Measurements from ENCODE around the gene PLA2G2F.

PLA2G2F gene

DNA sequence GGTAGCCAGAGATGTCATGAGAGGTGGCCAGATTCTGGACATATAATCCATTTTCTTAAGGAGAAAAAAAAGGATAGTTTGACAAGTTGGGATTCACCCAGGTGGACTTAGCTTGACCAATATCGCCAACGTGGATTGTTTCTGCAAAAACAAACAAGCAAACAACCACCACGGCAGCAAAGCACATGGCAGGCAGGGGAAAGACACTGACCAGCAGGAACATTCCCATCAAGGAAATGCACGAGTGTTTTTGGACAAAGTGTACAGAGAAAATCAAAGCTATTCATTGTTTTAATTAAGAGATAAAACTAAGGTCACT, 56.3 kb downstream of the PLA2G2F start:
- ChIA-PET POLR2A (no interaction called here), CTCF (interaction anchor here (0.6 to 3.2 kb wide), 16 partner anchors 10 to 312 kb away, joined by 3 to 11 read pairs (median 4); no protein-coding TSS in a partner anchor)
- H3K27ac ChIP-seq (ENCODE audit: insufficient read depth in 1 of 2, low read depth in 1 of 2, low read length in 2 of 2, poor library complexity in 1 of 2, severe bottlenecking in 2 of 2), result no peak overlapping the region
- H3K9me3 ChIP-seq (ENCODE audit: control extremely low read depth in 1 of 5, control insufficient read depth in 4 of 5, insufficient read depth in 2 of 5, low read depth in 1 of 5, low read length in 4 of 5), result no peaks in the 10 kb centered on the region
- DNase-seq, result no peak
- H3K4me1 ChIP-seq (ENCODE audit: control extremely low read depth in 1 of 4, control insufficient read depth in 4 of 4, insufficient read depth in 4 of 4, low read length in 3 of 4), result no peaks in the 10 kb centered on the region
- peaks cover 0 to 77% (median 21%) of the 10 kb centered on the region in 5 experiments for H3K27me3 ChIP-seq (replicated peaks in 2 of 5; ENCODE audit: control insufficient read depth in 4 of 5, insufficient read depth in 5 of 5, low read length in 4 of 5)
- WGBS (ENCODE audit: insufficient coverage), result 89% methylated on average over 3 of the region's 4 CpGs
- H3K4me3 ChIP-seq (ENCODE audit: control insufficient read depth in 1 of 7, extremely low read depth in 1 of 7, insufficient read depth in 4 of 7, low read depth in 2 of 7, low read length in 6 of 7), result no peak overlapping the region
- no peaks in the 10 kb centered on the region for H3K36me3 ChIP-seq (ENCODE audit: control insufficient read depth in 4 of 4, insufficient read depth in 4 of 4, low read length in 3 of 4)

DNA sequence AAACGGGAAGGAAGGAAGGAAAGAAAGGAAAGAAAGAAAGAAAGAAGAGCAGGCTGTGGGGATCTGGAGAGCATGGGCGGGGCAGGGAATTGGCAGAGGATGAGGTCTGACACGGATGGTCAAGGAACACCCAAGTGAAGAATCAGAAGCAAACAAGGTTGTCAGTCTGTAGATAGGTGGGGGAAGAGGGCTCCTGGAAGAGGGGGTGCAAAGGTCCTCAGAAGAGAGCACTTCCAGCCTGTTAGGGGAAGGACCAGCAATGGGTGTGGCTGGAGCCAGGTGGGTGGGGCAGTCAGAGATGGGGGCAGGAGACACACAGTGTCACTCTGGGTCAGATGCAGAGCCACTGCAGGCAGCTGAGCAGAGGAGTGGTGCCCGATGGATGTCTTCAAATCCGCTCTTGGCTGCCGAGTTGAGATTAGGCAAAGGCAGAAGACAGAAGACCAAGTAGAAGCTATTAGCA, 58.2 kb downstream of the PLA2G2F start:
- 88% methylated on average over 5 of the region's 6 CpGs for WGBS (ENCODE audit: insufficient coverage)

DNA sequence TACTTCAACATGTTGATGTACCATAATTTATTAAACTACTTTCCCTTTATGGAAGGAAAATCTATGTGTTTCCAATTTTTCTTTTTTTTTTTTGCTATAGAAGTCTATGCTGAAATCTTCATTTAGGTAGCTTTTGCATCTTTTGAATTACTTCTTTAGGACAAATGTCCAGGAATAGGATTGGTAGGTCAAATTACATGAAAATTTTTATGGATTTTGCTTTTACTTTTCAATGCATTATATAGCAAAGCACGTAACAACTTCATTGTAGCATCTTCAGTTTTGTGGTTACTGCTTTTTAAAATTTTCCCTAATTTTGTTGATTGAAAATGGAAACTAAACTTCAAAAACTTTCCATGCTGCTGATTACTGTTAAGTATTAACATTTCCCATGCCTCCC, 59.2 kb downstream of the PLA2G2F start:
- Histone ChIP-seq H3K4me3 (ENCODE audit: control insufficient read depth in 1 of 7, extremely low read depth in 1 of 7, insufficient read depth in 4 of 7, low read depth in 2 of 7, low read length in 6 of 7) (no peak overlapping the region), H3K27me3 (replicated peaks in 2 of 5; ENCODE audit: control insufficient read depth in 4 of 5, insufficient read depth in 5 of 5, low read length in 4 of 5) (peaks cover 3 to 79% (median 19%) of the 10 kb centered on the region in 5 experiments), H3K36me3 (ENCODE audit: control insufficient read depth in 4 of 4, insufficient read depth in 4 of 4, low read length in 3 of 4) (no peaks in the 10 kb centered on the region), H3K27ac (ENCODE audit: insufficient read depth in 1 of 2, low read depth in 1 of 2, low read length in 2 of 2, poor library complexity in 1 of 2, severe bottlenecking in 2 of 2) (no peak overlapping the region), H3K9me3 (ENCODE audit: control extremely low read depth in 1 of 5, control insufficient read depth in 4 of 5, insufficient read depth in 2 of 5, low read depth in 1 of 5, low read length in 4 of 5) (no peaks in the 10 kb centered on the region), H3K4me1 (ENCODE audit: control extremely low read depth in 1 of 4, control insufficient read depth in 4 of 4, insufficient read depth in 4 of 4, low read length in 3 of 4) (no peaks in the 10 kb centered on the region)
- CTCF ChIA-PET, result no interaction called here
- POLR2A ChIA-PET, result no interaction called here
- no peak for DNase-seq
- no CpG with 5 or more reads among the region's 1 CpG for WGBS (ENCODE audit: insufficient coverage)

More for the DNA sequence above, 58.2 kb downstream of the PLA2G2F start:
- H3K27me3 ChIP-seq (replicated peaks in 2 of 5; ENCODE audit: control insufficient read depth in 4 of 5, insufficient read depth in 5 of 5, low read length in 4 of 5), result peaks cover 0 to 79% (median 22%) of the 10 kb centered on the region in 5 experiments
- no peak for DNase-seq
- CTCF ChIA-PET, result no interaction called here
- no peaks in the 10 kb centered on the region for H3K36me3 ChIP-seq (ENCODE audit: control insufficient read depth in 4 of 4, insufficient read depth in 4 of 4, low read length in 3 of 4)
- no peak overlapping the region for H3K4me3 ChIP-seq (ENCODE audit: control insufficient read depth in 1 of 7, extremely low read depth in 1 of 7, insufficient read depth in 4 of 7, low read depth in 2 of 7, low read length in 6 of 7)
- POLR2A ChIA-PET, result no interaction called here
- no peaks in the 10 kb centered on the region for H3K4me1 ChIP-seq (ENCODE audit: control extremely low read depth in 1 of 4, control insufficient read depth in 4 of 4, insufficient read depth in 4 of 4, low read length in 3 of 4)
- H3K27ac ChIP-seq (ENCODE audit: insufficient read depth in 1 of 2, low read depth in 1 of 2, low read length in 2 of 2, poor library complexity in 1 of 2, severe bottlenecking in 2 of 2), result no peak overlapping the region
- no peaks in the 10 kb centered on the region for H3K9me3 ChIP-seq (ENCODE audit: control extremely low read depth in 1 of 5, control insufficient read depth in 4 of 5, insufficient read depth in 2 of 5, low read depth in 1 of 5, low read length in 4 of 5)

DNA sequence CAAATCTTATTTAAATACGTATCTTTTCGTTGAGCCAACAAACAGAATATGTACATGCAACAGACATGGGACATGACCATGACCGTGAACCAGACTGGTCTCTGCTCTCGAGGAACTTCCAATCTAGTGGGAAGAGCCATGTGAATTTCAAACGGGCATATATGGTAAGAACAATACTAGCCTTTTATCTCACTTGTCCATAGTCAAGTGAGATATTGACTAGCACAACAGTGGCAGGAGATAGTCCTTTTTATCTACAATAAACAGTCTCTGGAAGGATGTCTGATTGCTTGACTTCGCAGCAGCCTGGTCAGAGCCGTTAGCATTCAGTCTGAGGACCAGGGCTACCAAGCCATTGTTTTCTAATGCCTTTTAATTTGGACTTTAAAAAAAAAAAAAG, 59.8 kb downstream of the PLA2G2F start:
- ChIA-PET POLR2A (no interaction called here), CTCF (no interaction called here)
- Histone ChIP-seq H3K4me1 (ENCODE audit: control extremely low read depth in 1 of 4, control insufficient read depth in 4 of 4, insufficient read depth in 4 of 4, low read length in 3 of 4) (no peaks in the 10 kb centered on the region), H3K9me3 (ENCODE audit: control extremely low read depth in 1 of 5, control insufficient read depth in 4 of 5, insufficient read depth in 2 of 5, low read depth in 1 of 5, low read length in 4 of 5) (no peaks in the 10 kb centered on the region), H3K36me3 (ENCODE audit: control insufficient read depth in 4 of 4, insufficient read depth in 4 of 4, low read length in 3 of 4) (no peaks in the 10 kb centered on the region), H3K27ac (ENCODE audit: insufficient read depth in 1 of 2, low read depth in 1 of 2, low read length in 2 of 2, poor library complexity in 1 of 2, severe bottlenecking in 2 of 2) (no peak overlapping the region), H3K4me3 (ENCODE audit: control insufficient read depth in 1 of 7, extremely low read depth in 1 of 7, insufficient read depth in 4 of 7, low read depth in 2 of 7, low read length in 6 of 7) (no peak overlapping the region), H3K27me3 (replicated peaks in 2 of 5; ENCODE audit: control insufficient read depth in 4 of 5, insufficient read depth in 5 of 5, low read length in 4 of 5) (peaks cover 3 to 75% (median 16%) of the 10 kb centered on the region in 5 experiments)
- WGBS (ENCODE audit: insufficient coverage), result 66% methylated on average over 5 of the region's 7 CpGs
- no peak for DNase-seq

DNA sequence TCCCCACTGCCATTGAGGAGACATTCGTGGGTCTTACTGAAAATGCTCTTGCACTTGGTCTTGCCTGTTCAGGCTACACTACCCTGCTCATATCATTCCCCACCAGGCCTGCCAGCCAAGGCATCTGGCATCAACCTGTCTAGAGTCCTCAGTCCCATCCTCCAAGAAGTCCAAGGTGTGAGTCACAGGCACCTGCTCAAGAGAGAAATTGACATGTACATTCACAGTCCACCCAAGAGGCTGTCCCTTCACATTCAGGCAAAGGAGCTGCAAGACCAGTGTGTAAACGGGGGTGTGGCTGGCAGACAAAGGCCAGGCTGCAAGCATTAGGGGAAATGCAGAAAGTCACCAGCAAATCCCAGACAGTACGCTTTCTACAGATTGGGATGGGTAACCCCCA, 60.3 kb downstream of the PLA2G2F start:
- ChIA-PET CTCF (interaction anchor here (1.2 kb wide), 1 partner anchor 11 kb away, joined by 4 read pairs; no protein-coding TSS in a partner anchor), POLR2A (no interaction called here)
- no peaks in the 10 kb centered on the region for H3K36me3 ChIP-seq (ENCODE audit: control insufficient read depth in 4 of 4, insufficient read depth in 4 of 4, low read length in 3 of 4)
- no peaks in the 10 kb centered on the region for H3K4me1 ChIP-seq (ENCODE audit: control extremely low read depth in 1 of 4, control insufficient read depth in 4 of 4, insufficient read depth in 4 of 4, low read length in 3 of 4)
- peaks cover 3 to 74% (median 15%) of the 10 kb centered on the region in 5 experiments for H3K27me3 ChIP-seq (replicated peaks in 2 of 5; ENCODE audit: control insufficient read depth in 4 of 5, insufficient read depth in 5 of 5, low read length in 4 of 5)
- 78% methylated on average over 3 of the region's 3 CpGs for WGBS (ENCODE audit: insufficient coverage)
- DNase-seq, result no peak
- no peak overlapping the region for H3K27ac ChIP-seq (ENCODE audit: insufficient read depth in 1 of 2, low read depth in 1 of 2, low read length in 2 of 2, poor library complexity in 1 of 2, severe bottlenecking in 2 of 2)
- no peaks in the 10 kb centered on the region for H3K9me3 ChIP-seq (ENCODE audit: control extremely low read depth in 1 of 5, control insufficient read depth in 4 of 5, insufficient read depth in 2 of 5, low read depth in 1 of 5, low read length in 4 of 5)
- H3K4me3 ChIP-seq (ENCODE audit: control insufficient read depth in 1 of 7, extremely low read depth in 1 of 7, insufficient read depth in 4 of 7, low read depth in 2 of 7, low read length in 6 of 7), result no peak overlapping the region

DNA sequence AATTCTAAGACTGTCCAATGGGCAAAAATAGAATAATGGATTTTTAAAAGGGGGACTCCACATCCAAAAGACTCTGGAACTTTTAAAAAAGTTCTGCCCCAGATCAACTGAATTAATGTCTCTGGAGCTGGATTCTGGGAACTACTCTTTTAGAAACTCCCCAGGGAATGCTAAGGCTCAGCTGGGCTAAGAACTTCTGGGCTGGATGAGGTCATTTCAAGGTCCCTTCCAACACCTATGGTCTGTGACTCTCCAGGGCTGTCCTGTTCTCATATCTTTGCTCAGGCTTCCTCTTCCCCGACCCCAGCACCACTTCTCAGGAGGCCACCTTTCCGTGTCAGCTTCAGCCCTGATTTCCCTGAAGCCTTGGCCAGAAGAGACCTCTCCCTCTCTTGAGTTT, 60.7 kb downstream of the PLA2G2F start:
- Histone ChIP-seq H3K4me1 (ENCODE audit: control extremely low read depth in 1 of 4, control insufficient read depth in 4 of 4, insufficient read depth in 4 of 4, low read length in 3 of 4) (no peaks in the 10 kb centered on the region), H3K9me3 (ENCODE audit: control extremely low read depth in 1 of 5, control insufficient read depth in 4 of 5, insufficient read depth in 2 of 5, low read depth in 1 of 5, low read length in 4 of 5) (no peaks in the 10 kb centered on the region), H3K36me3 (ENCODE audit: control insufficient read depth in 4 of 4, insufficient read depth in 4 of 4, low read length in 3 of 4) (no peaks in the 10 kb centered on the region), H3K27me3 (replicated peaks in 2 of 5; ENCODE audit: control insufficient read depth in 4 of 5, insufficient read depth in 5 of 5, low read length in 4 of 5) (peaks cover 3 to 73% (median 15%) of the 10 kb centered on the region in 5 experiments), H3K27ac (ENCODE audit: insufficient read depth in 1 of 2, low read depth in 1 of 2, low read length in 2 of 2, poor library complexity in 1 of 2, severe bottlenecking in 2 of 2) (no peak overlapping the region), H3K4me3 (ENCODE audit: control insufficient read depth in 1 of 7, extremely low read depth in 1 of 7, insufficient read depth in 4 of 7, low read depth in 2 of 7, low read length in 6 of 7) (no peak overlapping the region)
- ChIA-PET CTCF (interaction anchor here (1.2 kb wide), 1 partner anchor 10 kb away, joined by 4 read pairs; no protein-coding TSS in a partner anchor), POLR2A (no interaction called here)
- no peak for DNase-seq
- WGBS (ENCODE audit: insufficient coverage), result 56% methylated on average over 2 of the region's 2 CpGs
